Loucy (cell line): ENCODE data around the gene GDNF.

Experiments
- H2AFZ ChIP-seq: fragments of 200-600 bp; sonication (generic); 2 replicates; pipeline ENCODE4 v1.6.0; 2016; ENCODE audit warnings: antibody characterized with exemption, mild to moderate bottlenecking, low read length, moderate library complexity
- H3F3A ChIP-seq: fragments of 200-600 bp; 2 replicates; pipeline ENCODE4 v1.6.0; 2016; ENCODE audit warnings: antibody characterized with exemption, low read depth, mild to moderate bottlenecking
- H3K27me3 ChIP-seq: fragments of 200-600 bp; sonication (generic); 2 replicates; pipeline ENCODE4 v1.6.1; 2014; ENCODE audit warnings: low read length, mild to moderate bottlenecking; ENCODE audit not compliant: insufficient read depth, poor library complexity, severe bottlenecking
- H3K36me3 ChIP-seq: fragments of 200-600 bp; sonication (generic); 2 replicates; pipeline ENCODE4 v1.6.1; 2016; ENCODE audit warnings: low read length; ENCODE audit not compliant: insufficient read depth
- H3K4me1 ChIP-seq: fragments of 200-600 bp; sonication (generic); 2 replicates; pipeline ENCODE4 v1.5.1; 2014; ENCODE audit warnings: low read length, mild to moderate bottlenecking; ENCODE audit not compliant: insufficient read depth, poor library complexity, severe bottlenecking
- H3K4me2 ChIP-seq: fragments of 200-600 bp; sonication (generic); 2 replicates; pipeline ENCODE4 v1.6.0; 2014; ENCODE audit warnings: antibody characterized with exemption, low read length, low read depth, mild to moderate bottlenecking; ENCODE audit not compliant: poor library complexity, severe bottlenecking
- H3K4me3 ChIP-seq: fragments of 200-600 bp; sonication (generic); 2 replicates; pipeline ENCODE4 v1.5.1; 2014; ENCODE audit warnings: low read length, mild to moderate bottlenecking, mixed read lengths; ENCODE audit not compliant: poor library complexity, severe bottlenecking
- H3K79me2 ChIP-seq: fragments of 200-600 bp; sonication (generic); 2 replicates; pipeline ENCODE4 v1.6.1; 2014; ENCODE audit warnings: low read length; ENCODE audit not compliant: insufficient read depth
- H3K9ac ChIP-seq: fragments of 200-600 bp; sonication (generic); 2 replicates; pipeline ENCODE4 v1.6.0; 2014; ENCODE audit warnings: mild to moderate bottlenecking, low read depth, low read length, moderate library complexity; ENCODE audit not compliant: poor library complexity, severe bottlenecking
- H3K9me2 ChIP-seq: fragments of 200-600 bp; sonication (generic); replicated peaks from 2 replicates; pipeline ENCODE4 v1.6.1; 2016; ENCODE audit warnings: low read depth, low read length, mixed read lengths
- H3K9me3 ChIP-seq: fragments of 200-600 bp; sonication (generic); 2 replicates; pipeline ENCODE4 v1.6.1; 2014; ENCODE audit warnings: mild to moderate bottlenecking, antibody characterized with exemption, low read length, low read depth; ENCODE audit not compliant: insufficient read depth
- H4K20me1 ChIP-seq: fragments of 200-600 bp; sonication (generic); 2 replicates; pipeline ENCODE4 v1.6.0; 2014; ENCODE audit warnings: antibody characterized with exemption, low read length, mild to moderate bottlenecking; ENCODE audit not compliant: insufficient read depth, poor library complexity, severe bottlenecking
- CTCF ChIP-seq: fragments of 200-600 bp; sonication (generic); conservative IDR thresholded peaks from 2 replicates; pipeline ENCODE4 v1.5.1; 2014; ENCODE audit warnings: mild to moderate bottlenecking, antibody characterized with exemption, low read length
- EZH2phosphoT487 ChIP-seq: fragments of 200-600 bp; IDR thresholded peaks from 2 replicates; pipeline ENCODE4 v1.6.1; 2018; ENCODE audit warnings: antibody characterized with exemption, mild to moderate bottlenecking, moderate library complexity, borderline replicate concordance

Gene GDNF

GRCh38 chr5:37833990-37834389 lies 5.9 kb downstream of the GDNF start:
- H3K9me2 ChIP-seq, result no peaks in the 10 kb centered on the region
- no peak overlapping the region for H3K9ac ChIP-seq
- no peaks in the 10 kb centered on the region for H4K20me1 ChIP-seq
- no peak overlapping the region for H2AFZ ChIP-seq
- H3K27me3 ChIP-seq, result no peaks in the 10 kb centered on the region
- no peaks in the 10 kb centered on the region for H3K36me3 ChIP-seq
- TF ChIP-seq EZH2phosphoT487 (no peak), CTCF (no peak)
- no peak overlapping the region for H3K4me2 ChIP-seq
- H3K9me3 ChIP-seq, result 0 out of 2 replicates have a peak, but pooled peaks cover 4% of the 10 kb centered on the region
- H3F3A ChIP-seq, result no peaks in the 10 kb centered on the region
- no peak overlapping the region for H3K4me3 ChIP-seq
- no peaks in the 10 kb centered on the region for H3K79me2 ChIP-seq
- H3K4me1 ChIP-seq, result no peaks in the 10 kb centered on the region

GRCh38 chr5:37831821-37832534 lies 7.9 kb downstream of the GDNF start:
- Histone ChIP-seq H3K9me2 (no peaks in the 10 kb centered on the region), H3F3A (no peaks in the 10 kb centered on the region), H3K27me3 (no peaks in the 10 kb centered on the region), H3K36me3 (no peaks in the 10 kb centered on the region), H3K9me3 (0 out of 2 replicates have a peak, but pooled peaks cover 4% of the 10 kb centered on the region), H3K9ac (no peak overlapping the region), H2AFZ (no peak overlapping the region), H3K4me3 (no peak overlapping the region), H3K79me2 (no peaks in the 10 kb centered on the region), H3K4me1 (no peaks in the 10 kb centered on the region), H4K20me1 (no peaks in the 10 kb centered on the region), H3K4me2 (no peak overlapping the region)
- TF ChIP-seq EZH2phosphoT487 (no peak), CTCF (no peak)

GRCh38 chr5:37830348-37830747 lies 9.5 kb downstream of the GDNF start:
- no peaks in the 10 kb centered on the region for H3K27me3 ChIP-seq
- no peak overlapping the region for H2AFZ ChIP-seq
- H3K4me3 ChIP-seq, result no peak overlapping the region
- no peak for TF ChIP-seq CTCF
- TF ChIP-seq EZH2phosphoT487, result no peak
- no peaks in the 10 kb centered on the region for H4K20me1 ChIP-seq
- H3K36me3 ChIP-seq, result no peaks in the 10 kb centered on the region
- H3F3A ChIP-seq, result no peaks in the 10 kb centered on the region
- no peak overlapping the region for H3K4me2 ChIP-seq
- H3K9me3 ChIP-seq, result no peaks in the 10 kb centered on the region
- H3K79me2 ChIP-seq, result no peaks in the 10 kb centered on the region
- H3K9ac ChIP-seq, result no peak overlapping the region
- no peaks in the 10 kb centered on the region for H3K4me1 ChIP-seq
- no peaks in the 10 kb centered on the region for H3K9me2 ChIP-seq
